ENCODE data around the gene ZWILCH. TPM values are rescaled to one million over a fixed set of nuclear protein-coding genes. Genes with fewer than 3 reads are reported as not detected.

Gene ZWILCH
- total and polyA plus RNA-seq, 4 donors: 2.3 to 6.6 (median 4.8) TPM

DNA sequence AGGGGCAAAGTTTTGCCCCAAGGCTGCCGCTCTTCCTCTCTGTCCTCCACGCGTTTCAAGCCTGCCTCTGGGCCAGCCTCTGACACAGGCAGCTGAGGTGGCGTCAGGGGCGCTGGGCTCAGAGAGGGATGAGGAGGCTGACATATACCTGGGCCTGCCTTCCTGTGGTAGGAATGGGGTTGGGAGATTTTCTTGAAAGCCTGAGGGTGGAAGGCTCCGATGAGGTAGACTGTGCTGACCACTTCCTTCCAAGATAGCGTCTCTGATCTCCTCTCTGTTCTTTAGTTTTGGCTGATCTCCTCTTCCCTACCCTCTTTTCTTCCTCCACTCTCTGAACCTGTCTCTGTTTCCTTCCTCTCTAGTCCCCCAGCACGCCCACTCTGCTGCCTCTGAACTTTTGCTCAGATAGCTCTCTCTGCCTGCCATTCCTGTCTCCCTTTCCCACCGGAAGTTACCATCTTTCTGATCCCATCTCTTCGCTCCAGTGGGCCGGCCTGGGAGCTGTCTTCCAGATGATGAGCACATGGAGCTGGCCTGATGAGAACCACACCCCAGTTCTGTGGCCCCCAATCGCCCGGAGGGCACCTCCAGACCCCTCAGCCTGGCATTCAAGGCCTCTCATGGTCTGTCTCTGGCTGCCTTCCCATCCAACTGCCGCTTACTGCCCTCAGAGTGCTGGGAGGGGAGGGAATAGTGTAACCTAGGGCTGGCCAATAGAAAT is 93.1 kb downstream of the ZWILCH start:
- H3K9me3 ChIP-seq (ENCODE audit: control insufficient read depth, low read length): no peaks in the 10 kb centered on the region
- H3K27me3 ChIP-seq (ENCODE audit: control insufficient read depth in 1 of 2, insufficient read depth in 2 of 2, low read length in 1 of 2): no peaks in the 10 kb centered on the region
- H3K27ac ChIP-seq (ENCODE audit: low read depth in 1 of 2, low read length in 2 of 2): no peak overlapping the region
- no peak overlapping the region for H3K4me3 ChIP-seq (ENCODE audit: low read length in 2 of 2)
- intact Hi-C loops (cut with DNase I): no loop called here
- H3K4me1 ChIP-seq (ENCODE audit: control insufficient read depth in 1 of 2, insufficient read depth in 2 of 2, low read length in 2 of 2): no peaks in the 10 kb centered on the region
- no peaks in the 10 kb centered on the region for H3K36me3 ChIP-seq (ENCODE audit: control insufficient read depth in 1 of 2, insufficient read depth in 2 of 2, low read length in 1 of 2)
- ATAC-seq (ENCODE audit: low FRiP score) (no peak), DNase-seq (no peak)
- WGBS, 2 donors: 81 to 85% methylated on average over 14 of the region's 14 CpGs

Small RNAs within 50 kb of the gene (microRNA-seq; reads per million reads assigned to microRNA genes)
- gene MIR4512: 0 to 0.60 reads per million in 2 donors

Other genes with a start within 250 kb of the ZWILCH start
- 10 to 100 TPM; 18.3 to 36.2 TPM for gene DIS3L, start 211.8 kb upstream of the ZWILCH start, total RNA-seq
- gene DIS3L, start 211.8 kb upstream of the ZWILCH start, polyA plus RNA-seq: 10 to 100 TPM; 10.6 to 18.0 TPM
- 1 to 10 TPM; 4.2 to 7.6 TPM for gene TIPIN, start 148.6 kb upstream of the ZWILCH start, total RNA-seq
- gene TIPIN, start 148.6 kb upstream of the ZWILCH start, polyA plus RNA-seq: 1 to 10 TPM; 2.6 to 2.7 TPM
- gene MAP2K1, start 118.4 kb upstream of the ZWILCH start, total RNA-seq: 10 to 100 TPM; 49.7 to 57.7 TPM
- 10 to 100 TPM; 21.9 to 36.3 TPM for gene MAP2K1, start 118.4 kb upstream of the ZWILCH start, polyA plus RNA-seq
- gene SNAPC5, start 7.6 kb upstream of the ZWILCH start, total RNA-seq: 10 to 100 TPM; 18.9 to 19.3 TPM
- 10 to 100 TPM; 25.0 to 60.1 TPM for gene SNAPC5, start 7.6 kb upstream of the ZWILCH start, polyA plus RNA-seq
- 1,000 to 10,000 TPM; 1,651 to 1,680 TPM for gene RPL4, start 471 bp upstream of the ZWILCH start, total RNA-seq
- 1,000 to 10,000 TPM; 3,086 to 4,650 TPM for gene RPL4, start 471 bp upstream of the ZWILCH start, polyA plus RNA-seq
- not detected for gene LCTL, start 60.7 kb downstream of the ZWILCH start, total RNA-seq
- not detected for gene LCTL, start 60.7 kb downstream of the ZWILCH start, polyA plus RNA-seq
- gene SMAD6, start 196.9 kb downstream of the ZWILCH start, total RNA-seq: 10 to 100 TPM; 34.8 to 92.0 TPM
- 10 to 100 TPM in 1 of 2 donors, 1 to 10 TPM in 1; 7.1 to 14.3 TPM for gene SMAD6, start 196.9 kb downstream of the ZWILCH start, polyA plus RNA-seq

Measured in aorta (tissue), 5 donors.